Gastroesophageal sphincter (tissue), 4 donors: ENCODE measurements around the gene SLC6A3. TPM values are rescaled to one million over a fixed set of nuclear protein-coding genes. Genes with fewer than 3 reads are reported as not detected.

ENCODE experiments used
- ATAC-seq: fragments of 150-250 bp; one replicate; pipeline ENCODE4 v1.9.1; 2016; ENCODE audit warnings: mild to moderate bottlenecking, moderate library complexity
- H3K27ac ChIP-seq, 4 donors: fragments of 200-600 bp; sonication (generic) in 3 of 4; 1 replicate in 3 of 4; 2 replicates in 1 of 4; pipeline ENCODE4 v1.5.1; 2016 to 2019
- H3K27me3 ChIP-seq: fragments of 200-600 bp; sonication (generic); one replicate; pipeline ENCODE4 v1.5.1; 2019
- H3K36me3 ChIP-seq, 2 donors: fragments of 200-600 bp; sonication (generic); one replicate each; pipeline ENCODE4 v1.5.1; 2019; ENCODE audit warnings: control low read depth in 1 of 2
- H3K4me1 ChIP-seq, 3 donors: fragments of 200-600 bp; sonication (generic); 1 replicate in 2 of 3; 2 replicates in 1 of 3; pipeline ENCODE4 v1.5.1; 2016 to 2019; ENCODE audit warnings: control low read depth in 2 of 3
- H3K4me3 ChIP-seq, 2 donors: fragments of 200-600 bp; sonication (generic); one replicate each; pipeline ENCODE4 v1.5.1; 2019; ENCODE audit warnings: mild to moderate bottlenecking in 1 of 2, moderate library complexity in 1 of 2
- H3K9me3 ChIP-seq, 3 donors: fragments of 200-600 bp; sonication (generic); one replicate each; pipeline ENCODE4 v1.5.1; 2017 to 2019; ENCODE audit warnings: control low read depth in 2 of 3
- EP300 ChIP-seq: sonication (generic); formaldehyde crosslinking; IDR thresholded peaks from one replicate; pipeline ENCODE4 v1.6.1; 2017; ENCODE audit warnings: antibody characterized with exemption, mild to moderate bottlenecking
- POLR2A ChIP-seq, 2 donors: fragments of 450-650 bp; IDR thresholded peaks; one replicate each; pipeline ENCODE4 v1.6.1; 2017; ENCODE audit warnings: antibody characterized with exemption in 2 of 2, mild to moderate bottlenecking in 2 of 2, moderate library complexity in 1 of 2
- POLR2AphosphoS5 ChIP-seq: sonication (generic); formaldehyde crosslinking; IDR thresholded peaks from one replicate; pipeline ENCODE4 v1.6.1; 2017; ENCODE audit warnings: antibody characterized with exemption
- WGBS, 2 donors: methylation state at CpG; one replicate each; pipeline ENCODE4 v1.1.5; 2018; ENCODE audit warnings: low coverage in 1 of 2; 5-methylcytosine and 5-hydroxymethylcytosine counted together
- total RNA-seq, 4 donors: library from RNA; depleted of rRNA; stranded (reverse); fragments of >200 nt; gene quantifications; one replicate each; pipeline ENCODE4 v1.1.0, GENCODE V29; 2016
- TF ChIP-seq, protein P1 (sequence below), 4 experiments: fragments of 200-600 bp in 2 of 4; fragments of 450-650 bp in 2 of 4; sonication (generic) in 1 of 4; IDR thresholded peaks; one replicate each; pipeline ENCODE4 v1.5.1; 2017 to 2019; ENCODE audit warnings: antibody characterized with exemption in 4 of 4, mild to moderate bottlenecking in 2 of 4, moderate library complexity in 2 of 4

SLC6A3 gene
- total RNA-seq, 4 donors from 2014 or later, result not detected

DNA sequence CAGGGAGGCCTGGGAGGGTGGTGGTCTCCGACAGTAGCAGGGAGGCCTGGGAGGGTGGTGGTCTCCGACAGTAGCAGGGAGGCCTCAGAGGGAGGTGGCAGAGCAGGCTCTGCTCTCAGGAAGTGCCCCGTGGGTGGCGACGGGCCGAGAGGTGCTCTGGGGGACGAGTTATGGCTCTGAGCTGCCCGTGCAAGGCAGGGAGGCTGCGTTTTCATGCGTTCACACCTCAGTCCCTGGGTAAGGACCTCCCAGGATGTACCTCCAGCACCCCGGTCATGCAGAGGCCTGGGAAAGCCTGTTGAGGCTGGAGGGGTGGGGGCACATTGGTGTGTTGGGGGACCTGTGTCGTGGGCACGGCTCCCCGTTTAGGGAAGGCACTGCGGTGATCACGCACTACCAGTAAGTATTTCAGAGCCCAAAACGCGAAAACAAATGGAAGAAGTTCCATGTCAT, 63.0 kb downstream of the SLC6A3 start:
- H3K4me1 ChIP-seq, result peaks cover 0 to 31% (median 5%) of the 10 kb centered on the region in 3 donors
- peaks cover 74% of the 10 kb centered on the region for H3K27me3 ChIP-seq
- no peak for ATAC-seq
- 77 to 86% methylated on average over 7 to 8 of the region's 18 CpGs for WGBS, 2 donors
- H3K9me3 ChIP-seq, result no peaks in the 10 kb centered on the region
- no peaks in the 10 kb centered on the region for H3K36me3 ChIP-seq
- H3K4me3 ChIP-seq, result no peak overlapping the region
- TF ChIP-seq EP300, result no peak
- H3K27ac ChIP-seq, result no peak overlapping the region

DNA sequence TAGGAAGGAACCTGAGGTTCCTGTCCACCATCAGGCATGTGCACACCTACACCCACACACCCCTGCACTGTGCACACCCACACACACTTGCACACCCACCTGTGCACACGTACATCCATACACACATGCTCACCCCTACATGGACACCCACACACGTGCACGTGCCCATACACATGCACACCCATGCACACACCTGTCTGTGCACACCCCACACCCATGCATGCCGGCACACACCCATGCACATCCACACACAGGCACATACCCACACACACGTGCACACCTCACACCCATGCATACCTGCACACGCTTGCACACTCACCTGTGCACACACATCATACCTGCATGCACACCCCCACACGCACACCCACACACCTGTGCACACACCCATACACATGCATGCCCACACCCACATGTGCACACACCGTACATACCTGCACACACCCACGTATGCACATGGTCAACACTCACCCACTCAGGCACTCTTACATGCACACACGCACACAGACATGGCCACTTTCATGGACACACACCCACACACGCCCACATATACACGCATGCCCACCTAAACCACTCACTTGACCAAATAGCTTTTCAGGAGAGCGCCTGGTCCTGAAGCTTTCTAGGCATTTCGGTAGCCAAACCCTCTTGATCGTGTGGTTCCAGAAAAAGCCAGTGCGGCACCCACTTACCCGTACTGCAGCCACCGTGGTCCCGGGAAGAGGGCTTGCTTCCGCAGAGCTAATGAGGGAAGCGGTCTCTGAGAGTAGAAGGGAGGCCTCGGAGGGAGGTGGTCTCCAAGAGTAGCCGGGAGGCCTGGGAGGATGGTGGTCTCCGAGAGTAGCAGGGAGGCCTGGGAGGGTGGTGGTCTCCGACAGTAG, 63.6 kb downstream of the SLC6A3 start:
- TF ChIP-seq EP300, result no peak
- TF ChIP-seq, protein P1, sequence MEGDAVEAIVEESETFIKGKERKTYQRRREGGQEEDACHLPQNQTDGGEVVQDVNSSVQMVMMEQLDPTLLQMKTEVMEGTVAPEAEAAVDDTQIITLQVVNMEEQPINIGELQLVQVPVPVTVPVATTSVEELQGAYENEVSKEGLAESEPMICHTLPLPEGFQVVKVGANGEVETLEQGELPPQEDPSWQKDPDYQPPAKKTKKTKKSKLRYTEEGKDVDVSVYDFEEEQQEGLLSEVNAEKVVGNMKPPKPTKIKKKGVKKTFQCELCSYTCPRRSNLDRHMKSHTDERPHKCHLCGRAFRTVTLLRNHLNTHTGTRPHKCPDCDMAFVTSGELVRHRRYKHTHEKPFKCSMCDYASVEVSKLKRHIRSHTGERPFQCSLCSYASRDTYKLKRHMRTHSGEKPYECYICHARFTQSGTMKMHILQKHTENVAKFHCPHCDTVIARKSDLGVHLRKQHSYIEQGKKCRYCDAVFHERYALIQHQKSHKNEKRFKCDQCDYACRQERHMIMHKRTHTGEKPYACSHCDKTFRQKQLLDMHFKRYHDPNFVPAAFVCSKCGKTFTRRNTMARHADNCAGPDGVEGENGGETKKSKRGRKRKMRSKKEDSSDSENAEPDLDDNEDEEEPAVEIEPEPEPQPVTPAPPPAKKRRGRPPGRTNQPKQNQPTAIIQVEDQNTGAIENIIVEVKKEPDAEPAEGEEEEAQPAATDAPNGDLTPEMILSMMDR (IDR thresholded peaks at IDR 0.05), result no peak
- no peak for ATAC-seq
- Histone ChIP-seq H3K9me3 (no peaks in the 10 kb centered on the region), H3K27ac (no peak overlapping the region), H3K4me3 (no peak overlapping the region), H3K36me3 (no peaks in the 10 kb centered on the region), H3K27me3 (peaks cover 68% of the 10 kb centered on the region), H3K4me1 (peaks cover 0 to 25% (median 3%) of the 10 kb centered on the region in 3 donors)
- WGBS, 2 donors, result 69 to 84% methylated on average over 9 to 19 of the region's 25 CpGs

DNA sequence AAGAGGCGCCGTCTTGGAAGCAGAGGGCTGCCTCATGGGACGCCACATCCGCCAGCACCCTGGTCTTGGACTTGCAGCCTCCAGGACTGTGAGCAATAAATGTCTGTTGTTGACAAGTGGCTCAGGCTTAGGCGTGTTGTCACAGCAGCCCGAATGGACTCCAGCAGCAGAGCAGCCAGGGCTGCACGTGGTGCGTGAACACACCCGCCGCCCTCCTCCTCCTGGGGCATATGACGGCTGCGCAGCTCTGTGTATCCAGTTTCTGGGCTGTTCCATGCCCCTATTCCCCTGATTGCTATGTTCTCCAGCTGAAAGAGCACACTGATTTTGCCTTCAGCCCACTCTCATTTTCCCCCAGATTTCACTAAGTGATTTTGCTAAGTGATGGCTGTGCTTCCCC, 64.3 kb downstream of the SLC6A3 start:
- no peak for TF ChIP-seq EP300
- TF ChIP-seq POLR2A (IDR thresholded peaks at IDR 0.05), result no peak
- 17 to 45% methylated on average over 1 to 2 of the region's 12 CpGs for WGBS, 2 donors
- Histone ChIP-seq H3K4me3 (peak overlapping the region in 1 of 2 donors; percentile 27), H3K27me3 (peaks cover 65% of the 10 kb centered on the region), H3K27ac (no peak overlapping the region), H3K36me3 (no peaks in the 10 kb centered on the region), H3K4me1 (peaks cover 0 to 18% (median 0%) of the 10 kb centered on the region in 3 donors), H3K9me3 (no peaks in the 10 kb centered on the region)
- ATAC-seq, result no peak

DNA sequence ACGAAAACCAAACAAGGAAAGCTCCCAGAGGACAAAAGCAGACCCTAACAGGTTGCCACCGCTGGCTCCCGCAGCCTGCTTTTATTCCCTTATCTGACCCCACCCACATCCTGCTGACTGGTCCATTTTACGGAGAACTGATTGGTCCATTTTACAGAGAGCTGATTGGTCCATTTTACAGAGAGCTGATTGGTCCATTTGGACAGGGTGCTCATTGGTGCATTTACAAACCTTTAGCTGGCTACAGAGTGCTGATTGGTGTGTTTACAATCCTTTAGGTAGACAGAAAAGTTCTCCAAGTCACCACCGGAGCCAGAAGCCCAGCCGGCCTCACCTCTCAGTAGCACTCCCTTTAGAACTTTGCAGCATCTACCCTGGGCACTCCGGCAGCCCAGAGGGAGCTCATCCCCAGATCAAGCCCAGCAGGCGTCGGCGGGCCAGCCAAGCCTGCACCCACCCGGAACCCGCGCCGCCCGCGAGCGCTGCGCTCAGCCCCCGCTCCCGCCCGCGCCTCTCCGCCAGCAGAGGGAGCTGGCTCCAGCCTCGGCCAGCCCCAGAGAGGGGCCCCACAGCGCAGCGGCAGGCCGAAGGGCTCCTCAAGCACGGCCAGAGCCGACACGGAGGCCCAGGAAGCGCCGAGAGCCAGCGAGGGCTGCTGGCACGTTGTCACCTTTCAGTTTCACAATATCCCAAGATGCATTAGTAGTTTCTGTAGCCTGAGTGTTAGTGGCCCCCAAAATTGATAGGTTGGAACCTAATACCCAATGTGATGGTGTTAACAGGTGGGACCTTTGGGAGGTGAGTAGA, 65.0 kb downstream of the SLC6A3 start:
- H3K4me3 ChIP-seq, result peak overlapping the region in 1 of 2 donors; percentile 27
- no peak for TF ChIP-seq EP300
- no peak for TF ChIP-seq POLR2A (IDR thresholded peaks at IDR 0.05)
- TF ChIP-seq POLR2AphosphoS5, result no peak
- TF ChIP-seq, protein P1 (IDR thresholded peaks at IDR 0.05), result peak in 3 of 4 experiments; percentile 50 to 79 (median 66)
- 27 to 35% methylated on average over 9 of the region's 34 CpGs for WGBS, 2 donors
- H3K36me3 ChIP-seq, result no peaks in the 10 kb centered on the region
- H3K9me3 ChIP-seq, result no peaks in the 10 kb centered on the region
- peak; percentile 71 for ATAC-seq
- H3K27me3 ChIP-seq, result peaks cover 68% of the 10 kb centered on the region
- no peak overlapping the region for H3K27ac ChIP-seq
- H3K4me1 ChIP-seq, result peaks cover 0 to 11% (median 0%) of the 10 kb centered on the region in 3 donors

DNA sequence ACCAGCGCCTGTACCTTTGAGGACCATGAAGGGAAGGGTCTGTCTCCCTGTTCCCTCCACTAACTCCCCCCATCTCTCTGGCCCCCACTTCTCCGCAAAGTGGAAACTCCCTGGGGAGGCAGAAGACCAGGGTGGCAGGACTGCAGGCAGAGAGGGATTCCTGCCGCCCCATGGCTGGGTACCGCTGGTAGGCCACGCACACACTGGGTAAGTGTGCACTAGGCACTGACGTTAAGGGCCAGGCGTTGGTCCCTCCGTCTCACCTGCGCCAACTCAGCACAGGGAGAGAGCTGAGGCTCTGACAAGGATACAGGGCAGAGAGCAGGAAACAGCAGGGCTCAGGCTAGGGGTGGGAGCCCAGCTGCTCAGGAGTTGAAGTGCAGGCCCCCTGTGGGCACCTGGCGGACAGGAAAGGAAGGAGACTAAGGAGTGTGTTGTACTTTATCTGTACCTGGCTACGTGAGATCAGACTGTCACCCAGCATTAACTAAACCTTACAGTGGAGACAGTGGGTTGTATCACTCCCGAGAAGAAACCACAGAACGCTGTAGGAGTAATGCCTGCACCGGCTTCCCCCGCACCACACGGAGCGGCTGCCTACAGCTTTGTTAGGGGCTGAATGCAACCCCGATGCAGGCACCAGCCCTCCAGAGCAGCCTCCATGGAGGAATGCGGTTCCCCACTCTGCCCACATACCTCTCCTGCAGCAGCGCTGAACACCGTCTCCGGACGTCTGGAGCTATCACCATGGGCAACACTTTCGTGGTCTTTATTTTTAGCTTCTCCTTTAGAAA, 66.2 kb downstream of the SLC6A3 start:
- ATAC-seq, result no peak
- TF ChIP-seq POLR2A (IDR thresholded peaks at IDR 0.05), result no peak
- H3K4me1 ChIP-seq, result peaks cover 0 to 10% (median 0%) of the 10 kb centered on the region in 3 donors
- H3K4me3 ChIP-seq, result no peak overlapping the region
- H3K27ac ChIP-seq, result no peak overlapping the region
- H3K9me3 ChIP-seq, result no peaks in the 10 kb centered on the region
- H3K27me3 ChIP-seq, result peaks cover 73% of the 10 kb centered on the region
- WGBS, 2 donors, result 93 to 96% methylated on average over 4 to 12 of the region's 24 CpGs
- H3K36me3 ChIP-seq, result no peaks in the 10 kb centered on the region

DNA sequence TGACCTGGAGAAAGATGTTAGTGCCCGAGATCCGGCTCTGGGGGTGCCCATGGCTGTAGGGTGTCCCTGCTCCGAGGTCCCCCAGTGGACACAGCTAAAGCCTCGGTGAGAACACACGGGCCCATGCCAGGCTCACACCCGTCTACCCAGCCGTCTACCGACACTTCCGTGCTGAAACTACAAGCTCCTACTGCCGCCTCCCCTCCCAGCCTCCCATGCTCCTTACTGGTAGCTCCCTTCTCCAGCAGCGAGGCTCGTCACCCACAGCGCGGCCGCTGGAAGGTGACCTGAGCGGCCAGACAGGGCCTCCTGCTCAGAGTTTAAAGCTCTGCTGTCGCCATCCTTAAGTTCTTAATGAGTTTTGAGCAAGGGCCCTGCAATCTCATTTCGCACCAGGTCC, 67.1 kb downstream of the SLC6A3 start:
- H3K4me3 ChIP-seq, result no peak overlapping the region
- no peak overlapping the region for H3K27ac ChIP-seq
- no peaks in the 10 kb centered on the region for H3K9me3 ChIP-seq
- peaks cover 0 to 10% (median 0%) of the 10 kb centered on the region in 3 donors for H3K4me1 ChIP-seq
- H3K36me3 ChIP-seq, result no peaks in the 10 kb centered on the region
- H3K27me3 ChIP-seq, result peaks cover 67% of the 10 kb centered on the region
- no peak for ATAC-seq
- no peak for TF ChIP-seq POLR2AphosphoS5
- TF ChIP-seq, protein P1 (IDR thresholded peaks at IDR 0.05), result no peak
- TF ChIP-seq EP300, result no peak
- no peak for TF ChIP-seq POLR2A (IDR thresholded peaks at IDR 0.05)
- WGBS, 2 donors, result 81 to 99% methylated on average over 8 to 9 of the region's 18 CpGs
